NT2/D1 (cell line): ENCODE results near the gene SLC4A1.

Experiments used
- DNase-seq: peaks from one replicate; pipeline ENCODE4 v3.0.0-alpha.2; 2011; ENCODE audit warnings: low read depth, low spot score
- H3K27me3 ChIP-seq: 2 replicates; pipeline ENCODE4 v1.6.0; 2011; ENCODE audit warnings: mild to moderate bottlenecking; ENCODE audit not compliant: insufficient read length, insufficient read depth
- H3K36me3 ChIP-seq: 2 replicates; pipeline ENCODE4 v1.6.1; 2011; ENCODE audit warnings: mild to moderate bottlenecking, low read length, mixed read lengths; ENCODE audit not compliant: insufficient read depth, insufficient read length
- H3K4me1 ChIP-seq: 2 replicates; pipeline ENCODE4 v1.5.1; 2011; ENCODE audit not compliant: insufficient read depth, insufficient read length
- H3K4me3 ChIP-seq: 2 replicates; pipeline ENCODE4 v1.5.1; 2011; ENCODE audit warnings: low read depth; ENCODE audit not compliant: insufficient read length
- H3K9ac ChIP-seq: 2 replicates; pipeline ENCODE4 v1.6.0; 2011; ENCODE audit warnings: low read depth; ENCODE audit not compliant: insufficient read length
- H3K9me3 ChIP-seq: 2 replicates; pipeline ENCODE4 v1.5.1; 2011; ENCODE audit warnings: mild to moderate bottlenecking, low read length; ENCODE audit not compliant: insufficient read depth
- SUZ12 ChIP-seq: IDR thresholded peaks from 2 replicates; pipeline ENCODE4 v1.6.1; 2011; ENCODE audit not compliant: insufficient read length, insufficient read depth; ENCODE audit errors: extremely low read depth
- YY1 ChIP-seq: IDR thresholded peaks from 2 replicates; pipeline ENCODE4 v1.6.1; 2011; ENCODE audit not compliant: insufficient read length, insufficient read depth
- ZNF274 ChIP-seq: IDR thresholded peaks from 2 replicates; pipeline ENCODE4 v1.6.1; 2011; ENCODE audit warnings: mild to moderate bottlenecking, low read depth, low read length

SLC4A1 gene

GRCh38 chr17:44218344-44219107 lies 49.4 kb downstream of the SLC4A1 start:
- DNase-seq, result no peak
- peak overlapping the region; percentile 83 for H3K4me3 ChIP-seq
- peaks cover 6% of the 10 kb centered on the region for H3K4me1 ChIP-seq
- H3K27me3 ChIP-seq, result no peaks in the 10 kb centered on the region
- H3K36me3 ChIP-seq, result peaks cover 47% of the 10 kb centered on the region
- peaks cover 7% of the 10 kb centered on the region; the same call in 1 of the 2 replicates for H3K9me3 ChIP-seq
- H3K9ac ChIP-seq, result peak overlapping the region; percentile 96
- no peak for TF ChIP-seq SUZ12
- TF ChIP-seq ZNF274, result no peak
- no peak for TF ChIP-seq YY1

- TF ChIP-seq YY1, result no peak
- TF ChIP-seq SUZ12, result no peak
- TF ChIP-seq ZNF274, result no peak
- DNase-seq, result no peak
- H3K9me3 ChIP-seq, result peaks cover 7% of the 10 kb centered on the region; the same call in 1 of the 2 replicates
- H3K4me3 ChIP-seq, result peak overlapping the region; percentile 73
- H3K27me3 ChIP-seq, result no peaks in the 10 kb centered on the region
- peaks cover 54% of the 10 kb centered on the region for H3K36me3 ChIP-seq
- peak overlapping the region; percentile 94 for H3K9ac ChIP-seq
- peaks cover 8% of the 10 kb centered on the region for H3K4me1 ChIP-seq
Observed at GRCh38 chr17:44217738-44218343, 50.1 kb downstream of the SLC4A1 start.

- Histone ChIP-seq H3K4me1 (peaks cover 12% of the 10 kb centered on the region), H3K27me3 (no peaks in the 10 kb centered on the region), H3K36me3 (peaks cover 61% of the 10 kb centered on the region), H3K4me3 (no peak overlapping the region), H3K9me3 (peaks cover 7% of the 10 kb centered on the region; the same call in 1 of the 2 replicates), H3K9ac (no peak overlapping the region)
- no peak for TF ChIP-seq ZNF274
- no peak for TF ChIP-seq YY1
- no peak for TF ChIP-seq SUZ12
- no peak for DNase-seq
Observed at GRCh38 chr17:44216694-44217093, 51.2 kb downstream of the SLC4A1 start.

- H3K9ac ChIP-seq, result no peak overlapping the region
- H3K9me3 ChIP-seq, result peaks cover 7% of the 10 kb centered on the region; the same call in 1 of the 2 replicates
- DNase-seq, result no peak
- H3K36me3 ChIP-seq, result peaks cover 66% of the 10 kb centered on the region
- no peak overlapping the region for H3K4me3 ChIP-seq
- H3K4me1 ChIP-seq, result peaks cover 12% of the 10 kb centered on the region
- H3K27me3 ChIP-seq, result no peaks in the 10 kb centered on the region
- TF ChIP-seq ZNF274 (no peak), SUZ12 (no peak)
Observed at GRCh38 chr17:44216173-44216572, 51.8 kb downstream of the SLC4A1 start.

DNA sequence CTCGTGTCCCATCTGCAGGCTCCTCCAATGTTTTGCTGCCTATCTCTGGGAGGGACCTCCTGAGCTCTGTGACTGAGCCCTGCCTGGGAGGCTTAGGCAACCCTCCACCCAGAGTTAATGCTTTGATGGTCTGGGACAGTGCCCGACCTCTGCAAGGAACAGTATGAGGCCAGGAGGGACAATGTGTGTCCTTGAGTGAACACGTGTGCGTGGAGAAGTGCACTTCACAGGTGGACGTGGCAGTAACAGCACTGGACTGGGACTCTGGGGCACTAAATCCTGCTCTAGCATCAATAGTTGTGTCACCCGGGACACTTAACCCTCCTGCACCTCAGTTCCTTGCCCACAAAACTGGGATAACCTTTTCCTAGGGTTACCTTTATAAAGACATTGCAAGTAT lies 53.0 kb downstream of the SLC4A1 start:
- no peak overlapping the region for H3K9ac ChIP-seq
- no peak overlapping the region for H3K4me3 ChIP-seq
- peaks cover 15% of the 10 kb centered on the region for H3K4me1 ChIP-seq
- TF ChIP-seq ZNF274 (no peak), SUZ12 (no peak), YY1 (no peak)
- no peak for DNase-seq
- H3K36me3 ChIP-seq, result peaks cover 79% of the 10 kb centered on the region
- H3K27me3 ChIP-seq, result no peaks in the 10 kb centered on the region
- peaks cover 7% of the 10 kb centered on the region; the same call in 1 of the 2 replicates for H3K9me3 ChIP-seq

DNA sequence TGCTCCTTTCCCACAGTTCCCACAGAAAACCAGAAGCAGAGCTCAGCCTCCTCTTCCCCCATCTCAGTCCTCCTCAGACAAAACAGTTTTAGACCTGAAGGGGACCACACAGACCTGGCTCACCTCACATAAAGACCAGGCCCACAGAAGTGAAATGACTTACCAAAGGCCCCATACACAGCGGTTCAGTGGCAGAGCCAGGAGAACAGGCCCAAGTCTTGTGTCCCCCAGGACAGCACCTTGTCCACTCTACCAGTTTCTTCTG lies 53.8 kb downstream of the SLC4A1 start:
- Histone ChIP-seq H3K9me3 (peaks cover 7% of the 10 kb centered on the region; the same call in 1 of the 2 replicates), H3K36me3 (peaks cover 86% of the 10 kb centered on the region), H3K4me3 (no peak overlapping the region), H3K27me3 (no peaks in the 10 kb centered on the region), H3K9ac (no peak overlapping the region), H3K4me1 (peaks cover 15% of the 10 kb centered on the region)
- no peak for TF ChIP-seq ZNF274
- no peak for TF ChIP-seq YY1
- DNase-seq, result no peak

- H3K4me3 ChIP-seq, result no peak overlapping the region
- no peaks in the 10 kb centered on the region for H3K27me3 ChIP-seq
- peaks cover 7% of the 10 kb centered on the region; the same call in 1 of the 2 replicates for H3K9me3 ChIP-seq
- TF ChIP-seq ZNF274, result no peak
- no peak for TF ChIP-seq YY1
- no peak for TF ChIP-seq SUZ12
- H3K4me1 ChIP-seq, result peaks cover 15% of the 10 kb centered on the region
- peak overlapping the region; percentile 5 for H3K9ac ChIP-seq
- H3K36me3 ChIP-seq, result peaks cover 92% of the 10 kb centered on the region
- DNase-seq, result no peak
Observed at GRCh38 chr17:44213403-44214229, 54.3 kb downstream of the SLC4A1 start.
